Neural cell (in vitro differentiated cells): ENCODE results near the gene CELSR1. TPM values are rescaled to one million over a fixed set of nuclear protein-coding genes. Genes with fewer than 3 reads are reported as not detected.

ENCODE experiments used
- H2AFZ ChIP-seq: fragments of 200-600, 300-800 bp; sonication (generic), shearing (Covaris generic); 2 replicates; pipeline ENCODE4 v1.6.0; 2014; ENCODE audit warnings: low read depth, mild to moderate bottlenecking, antibody characterized with exemption, low read length, moderate library complexity
- H3F3A ChIP-seq: fragments of 200-600 bp; shearing (Covaris generic); 2 replicates; pipeline ENCODE4 v1.6.1; 2016; ENCODE audit warnings: mild to moderate bottlenecking, moderate library complexity, mixed read lengths, antibody characterized with exemption, low read length; ENCODE audit not compliant: insufficient read depth, poor library complexity, severe bottlenecking
- H3K27ac ChIP-seq: fragments of 200-600, 300-800 bp; sonication (generic), shearing (Covaris generic); 2 replicates; pipeline ENCODE4 v1.5.1; 2014; ENCODE audit warnings: mild to moderate bottlenecking, low read length, moderate library complexity
- H3K27me3 ChIP-seq: fragments of 300-800, 200-600 bp; sonication (generic), shearing (Covaris generic); 2 replicates; pipeline ENCODE4 v1.6.0; 2014; ENCODE audit warnings: mild to moderate bottlenecking, low read depth, low read length, moderate library complexity; ENCODE audit not compliant: insufficient read depth
- H3K36me3 ChIP-seq: fragments of 300-800, 200-600 bp; sonication (generic), shearing (Covaris generic); 2 replicates; pipeline ENCODE4 v1.5.1; 2014; ENCODE audit warnings: mild to moderate bottlenecking, antibody characterized with exemption, low read length, moderate library complexity; ENCODE audit not compliant: insufficient read depth
- H3K4me2 ChIP-seq: fragments of 300-800, 200-600 bp; sonication (generic), shearing (Covaris generic); 2 replicates; pipeline ENCODE4 v1.6.0; 2014; ENCODE audit warnings: mild to moderate bottlenecking, low read length
- H3K4me3 ChIP-seq: fragments of 300-800, 200-600 bp; sonication (generic), shearing (Covaris generic); 2 replicates; pipeline ENCODE4 v1.5.1; 2014; ENCODE audit warnings: mild to moderate bottlenecking, low read length, moderate library complexity
- H3K79me2 ChIP-seq: fragments of 200-600 bp; shearing (Covaris generic); replicated peaks from 2 replicates; pipeline ENCODE4 v1.6.0; 2014; ENCODE audit warnings: mild to moderate bottlenecking, low read length, moderate library complexity; ENCODE audit not compliant: insufficient read depth
- H3K9ac ChIP-seq: fragments of 300-800, 200-600 bp; sonication (generic), shearing (Covaris generic); 2 replicates; pipeline ENCODE4 v1.6.1; 2016; ENCODE audit warnings: mild to moderate bottlenecking, low read length, mixed read lengths
- H3K9me2 ChIP-seq: fragments of 200-600 bp; shearing (Covaris generic); 2 replicates; pipeline ENCODE4 v1.6.1; 2016; ENCODE audit warnings: mild to moderate bottlenecking, low read length, mixed read lengths; ENCODE audit not compliant: insufficient read depth
- H3K9me3 ChIP-seq: fragments of 200-600, 300-800 bp; sonication (generic), shearing (Covaris generic); 2 replicates; pipeline ENCODE4 v1.6.1; 2016; ENCODE audit warnings: mild to moderate bottlenecking, mixed run types, low read length, moderate library complexity, mixed read lengths
- H4K20me1 ChIP-seq: fragments of 200-600 bp; shearing (Covaris generic); 2 replicates; pipeline ENCODE4 v1.6.1; 2016; ENCODE audit warnings: mild to moderate bottlenecking, mixed run types; ENCODE audit not compliant: insufficient read depth
- EP300 ChIP-seq: fragments of 450-650 bp; conservative IDR thresholded peaks from 2 replicates; pipeline ENCODE4 v1.6.1; 2014; ENCODE audit warnings: antibody characterized with exemption, mild to moderate bottlenecking, moderate library complexity; ENCODE audit not compliant: poor library complexity, severe bottlenecking
- EZH2 ChIP-seq: fragments of 200-600, 300-800 bp; shearing (Covaris generic), sonication (generic); IDR thresholded peaks from 2 replicates; pipeline ENCODE4 v1.6.1; 2014; ENCODE audit warnings: antibody characterized with exemption, low read length, borderline replicate concordance, mild to moderate bottlenecking; ENCODE audit not compliant: insufficient read depth, poor library complexity, severe bottlenecking
- MXI1 ChIP-seq: fragments of 450-650 bp; conservative IDR thresholded peaks from 2 replicates; pipeline ENCODE4 v1.6.1; 2014; ENCODE audit warnings: antibody characterized with exemption, mild to moderate bottlenecking; ENCODE audit not compliant: poor library complexity, severe bottlenecking
- POLR2AphosphoS5 ChIP-seq: IDR thresholded peaks from 2 replicates; pipeline ENCODE4 v1.6.1; 2012
- RAD21 ChIP-seq: fragments of 450-650 bp; conservative IDR thresholded peaks from 2 replicates; pipeline ENCODE4 v1.6.1; 2014; ENCODE audit warnings: antibody characterized with exemption, mild to moderate bottlenecking, moderate library complexity
- SMC3 ChIP-seq: fragments of 450-650 bp; conservative IDR thresholded peaks from 2 replicates; pipeline ENCODE4 v1.6.1; 2014; ENCODE audit warnings: antibody characterized with exemption, mild to moderate bottlenecking, moderate library complexity; ENCODE audit not compliant: poor library complexity
- TAF1 ChIP-seq: IDR thresholded peaks from 2 replicates; pipeline ENCODE4 v1.6.1; 2012; ENCODE audit warnings: low read depth
- polyA plus RNA-seq: library from polyadenylated mRNA; depleted of rRNA; stranded (reverse); fragments of >200 nt; gene quantifications from 2 replicates; pipeline ENCODE4 v1.2.3, GENCODE V29; 2014
- TF ChIP-seq, protein P1 (sequence below): fragments of 450-650 bp; IDR thresholded peaks from 2 replicates; pipeline ENCODE4 v1.5.1; 2014; ENCODE audit warnings: antibody characterized with exemption, mild to moderate bottlenecking, moderate library complexity; ENCODE audit not compliant: poor library complexity, severe bottlenecking
- TF ChIP-seq, protein P2 (sequence below): IDR thresholded peaks from 2 replicates; pipeline ENCODE4 v1.6.1; 2012; ENCODE audit warnings: borderline replicate concordance

The CELSR1 gene
- polyA plus RNA-seq, 1 donor from 2014 or later: 0.14 TPM

DNA sequence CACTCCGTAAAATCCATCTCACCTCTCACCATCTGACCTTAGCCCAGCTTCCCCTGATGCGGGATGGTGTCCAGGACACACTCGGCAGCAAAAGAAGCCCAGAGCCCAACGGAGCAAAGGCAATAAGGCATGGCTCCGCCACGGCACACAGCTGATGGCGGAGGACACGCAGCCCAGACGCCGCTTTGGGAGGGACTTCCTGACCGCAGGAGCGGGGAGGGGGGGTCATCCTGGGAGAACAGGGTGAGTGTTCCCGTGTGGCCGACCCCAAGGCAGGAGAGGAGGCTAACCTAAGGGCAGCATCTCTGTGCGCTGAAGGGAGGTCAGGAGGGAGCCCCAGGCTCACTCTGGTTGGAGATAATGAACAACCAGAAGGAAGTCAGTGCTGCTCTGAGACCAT lies 130.6 kb downstream of the CELSR1 start:
- Histone ChIP-seq H3K27me3 (no peaks in the 10 kb centered on the region), H4K20me1 (no peaks in the 10 kb centered on the region), H3K27ac (no peak overlapping the region), H3K9me3 (no peaks in the 10 kb centered on the region), H3K79me2 (no peaks in the 10 kb centered on the region), H3K4me2 (no peak overlapping the region), H3K9ac (no peak overlapping the region), H3F3A (no peaks in the 10 kb centered on the region), H3K4me3 (no peak overlapping the region), H3K9me2 (no peaks in the 10 kb centered on the region), H2AFZ (no peak overlapping the region), H3K36me3 (no peaks in the 10 kb centered on the region)
- no peak for TF ChIP-seq TAF1
- TF ChIP-seq EZH2: no peak
- TF ChIP-seq, protein P1, sequence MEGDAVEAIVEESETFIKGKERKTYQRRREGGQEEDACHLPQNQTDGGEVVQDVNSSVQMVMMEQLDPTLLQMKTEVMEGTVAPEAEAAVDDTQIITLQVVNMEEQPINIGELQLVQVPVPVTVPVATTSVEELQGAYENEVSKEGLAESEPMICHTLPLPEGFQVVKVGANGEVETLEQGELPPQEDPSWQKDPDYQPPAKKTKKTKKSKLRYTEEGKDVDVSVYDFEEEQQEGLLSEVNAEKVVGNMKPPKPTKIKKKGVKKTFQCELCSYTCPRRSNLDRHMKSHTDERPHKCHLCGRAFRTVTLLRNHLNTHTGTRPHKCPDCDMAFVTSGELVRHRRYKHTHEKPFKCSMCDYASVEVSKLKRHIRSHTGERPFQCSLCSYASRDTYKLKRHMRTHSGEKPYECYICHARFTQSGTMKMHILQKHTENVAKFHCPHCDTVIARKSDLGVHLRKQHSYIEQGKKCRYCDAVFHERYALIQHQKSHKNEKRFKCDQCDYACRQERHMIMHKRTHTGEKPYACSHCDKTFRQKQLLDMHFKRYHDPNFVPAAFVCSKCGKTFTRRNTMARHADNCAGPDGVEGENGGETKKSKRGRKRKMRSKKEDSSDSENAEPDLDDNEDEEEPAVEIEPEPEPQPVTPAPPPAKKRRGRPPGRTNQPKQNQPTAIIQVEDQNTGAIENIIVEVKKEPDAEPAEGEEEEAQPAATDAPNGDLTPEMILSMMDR: no peak
- TF ChIP-seq POLR2AphosphoS5: no peak
- TF ChIP-seq RAD21: no peak
- TF ChIP-seq, protein P2, sequence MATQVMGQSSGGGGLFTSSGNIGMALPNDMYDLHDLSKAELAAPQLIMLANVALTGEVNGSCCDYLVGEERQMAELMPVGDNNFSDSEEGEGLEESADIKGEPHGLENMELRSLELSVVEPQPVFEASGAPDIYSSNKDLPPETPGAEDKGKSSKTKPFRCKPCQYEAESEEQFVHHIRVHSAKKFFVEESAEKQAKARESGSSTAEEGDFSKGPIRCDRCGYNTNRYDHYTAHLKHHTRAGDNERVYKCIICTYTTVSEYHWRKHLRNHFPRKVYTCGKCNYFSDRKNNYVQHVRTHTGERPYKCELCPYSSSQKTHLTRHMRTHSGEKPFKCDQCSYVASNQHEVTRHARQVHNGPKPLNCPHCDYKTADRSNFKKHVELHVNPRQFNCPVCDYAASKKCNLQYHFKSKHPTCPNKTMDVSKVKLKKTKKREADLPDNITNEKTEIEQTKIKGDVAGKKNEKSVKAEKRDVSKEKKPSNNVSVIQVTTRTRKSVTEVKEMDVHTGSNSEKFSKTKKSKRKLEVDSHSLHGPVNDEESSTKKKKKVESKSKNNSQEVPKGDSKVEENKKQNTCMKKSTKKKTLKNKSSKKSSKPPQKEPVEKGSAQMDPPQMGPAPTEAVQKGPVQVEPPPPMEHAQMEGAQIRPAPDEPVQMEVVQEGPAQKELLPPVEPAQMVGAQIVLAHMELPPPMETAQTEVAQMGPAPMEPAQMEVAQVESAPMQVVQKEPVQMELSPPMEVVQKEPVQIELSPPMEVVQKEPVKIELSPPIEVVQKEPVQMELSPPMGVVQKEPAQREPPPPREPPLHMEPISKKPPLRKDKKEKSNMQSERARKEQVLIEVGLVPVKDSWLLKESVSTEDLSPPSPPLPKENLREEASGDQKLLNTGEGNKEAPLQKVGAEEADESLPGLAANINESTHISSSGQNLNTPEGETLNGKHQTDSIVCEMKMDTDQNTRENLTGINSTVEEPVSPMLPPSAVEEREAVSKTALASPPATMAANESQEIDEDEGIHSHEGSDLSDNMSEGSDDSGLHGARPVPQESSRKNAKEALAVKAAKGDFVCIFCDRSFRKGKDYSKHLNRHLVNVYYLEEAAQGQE: no peak
- TF ChIP-seq SMC3: no peak
- TF ChIP-seq EP300: no peak
- no peak for TF ChIP-seq MXI1

DNA sequence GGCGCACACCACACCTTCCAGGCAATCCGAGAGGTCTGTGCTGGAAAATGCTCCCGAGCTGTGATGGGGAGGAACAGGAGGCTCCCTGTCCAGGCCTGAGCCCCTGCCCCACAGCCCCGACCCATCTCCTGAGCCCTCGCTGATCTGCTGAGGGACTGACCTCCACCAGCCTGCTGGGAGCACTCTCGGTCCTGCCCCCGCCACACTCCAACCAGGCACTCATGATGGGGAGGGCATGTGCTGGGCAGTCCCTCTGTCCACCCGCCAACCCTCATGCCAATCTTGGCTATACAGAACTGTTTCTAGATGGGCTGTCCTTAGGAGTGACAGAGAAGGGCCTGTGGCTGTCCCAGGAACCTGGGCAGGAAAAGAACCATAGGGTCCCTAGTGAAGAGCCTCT lies 131.1 kb downstream of the CELSR1 start:
- Histone ChIP-seq H3K9me3 (no peaks in the 10 kb centered on the region), H3K4me2 (no peak overlapping the region), H3K9me2 (no peaks in the 10 kb centered on the region), H3K27me3 (no peaks in the 10 kb centered on the region), H3F3A (no peaks in the 10 kb centered on the region), H3K9ac (no peak overlapping the region), H4K20me1 (no peaks in the 10 kb centered on the region), H3K36me3 (no peaks in the 10 kb centered on the region), H3K27ac (no peak overlapping the region), H3K79me2 (no peaks in the 10 kb centered on the region), H3K4me3 (no peak overlapping the region), H2AFZ (no peak overlapping the region)
- TF ChIP-seq EP300: no peak
- TF ChIP-seq, protein P2: no peak
- TF ChIP-seq TAF1: no peak
- TF ChIP-seq, protein P1: no peak
- TF ChIP-seq MXI1: no peak
- TF ChIP-seq EZH2: no peak
- no peak for TF ChIP-seq RAD21
- no peak for TF ChIP-seq SMC3
- no peak for TF ChIP-seq POLR2AphosphoS5
